ENCODE data around the gene CHN2. TPM values are rescaled to one million over a fixed set of nuclear protein-coding genes. Genes with fewer than 3 reads are reported as not detected.

The CHN2 gene
- total RNA-seq, 1 donor from 2014 or later = 14.2 TPM

DNA sequence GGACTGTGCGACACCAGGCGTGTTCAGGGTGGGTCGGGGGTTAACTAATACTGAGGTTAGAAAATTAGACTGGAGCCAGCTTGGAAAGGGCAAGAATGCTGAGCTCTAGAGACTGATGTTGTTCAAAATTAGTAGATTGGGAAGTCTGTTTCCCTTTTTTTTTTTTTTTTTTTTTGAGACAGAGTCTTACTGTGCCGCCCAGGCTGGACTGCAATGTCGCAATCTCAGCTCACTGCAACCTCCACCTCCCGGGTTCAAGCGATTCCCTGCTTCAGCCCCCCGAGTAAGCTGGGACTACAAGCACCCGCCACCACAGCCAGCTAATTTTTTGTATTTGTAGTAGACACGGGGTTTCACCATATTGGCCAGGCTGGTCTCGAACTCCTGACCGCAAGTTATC lies 45.5 kb upstream of the CHN2 start:
- Histone ChIP-seq H3K27me3 (ENCODE audit: low read depth) (peaks cover 12% of the 10 kb centered on the region), H3K27ac (no peak overlapping the region), H3K4me3 (no peak overlapping the region), H3K9me3 (no peaks in the 10 kb centered on the region), H3K4me1 (peaks cover 11% of the 10 kb centered on the region), H3K36me3 (no peaks in the 10 kb centered on the region)
- no peak for DNase-seq
- no peak for ATAC-seq
- TF ChIP-seq, protein P1, sequence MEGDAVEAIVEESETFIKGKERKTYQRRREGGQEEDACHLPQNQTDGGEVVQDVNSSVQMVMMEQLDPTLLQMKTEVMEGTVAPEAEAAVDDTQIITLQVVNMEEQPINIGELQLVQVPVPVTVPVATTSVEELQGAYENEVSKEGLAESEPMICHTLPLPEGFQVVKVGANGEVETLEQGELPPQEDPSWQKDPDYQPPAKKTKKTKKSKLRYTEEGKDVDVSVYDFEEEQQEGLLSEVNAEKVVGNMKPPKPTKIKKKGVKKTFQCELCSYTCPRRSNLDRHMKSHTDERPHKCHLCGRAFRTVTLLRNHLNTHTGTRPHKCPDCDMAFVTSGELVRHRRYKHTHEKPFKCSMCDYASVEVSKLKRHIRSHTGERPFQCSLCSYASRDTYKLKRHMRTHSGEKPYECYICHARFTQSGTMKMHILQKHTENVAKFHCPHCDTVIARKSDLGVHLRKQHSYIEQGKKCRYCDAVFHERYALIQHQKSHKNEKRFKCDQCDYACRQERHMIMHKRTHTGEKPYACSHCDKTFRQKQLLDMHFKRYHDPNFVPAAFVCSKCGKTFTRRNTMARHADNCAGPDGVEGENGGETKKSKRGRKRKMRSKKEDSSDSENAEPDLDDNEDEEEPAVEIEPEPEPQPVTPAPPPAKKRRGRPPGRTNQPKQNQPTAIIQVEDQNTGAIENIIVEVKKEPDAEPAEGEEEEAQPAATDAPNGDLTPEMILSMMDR (IDR thresholded peaks at IDR 0.05) = no peak
- intact Hi-C loops (cut with DNase I) = no loop called here

DNA sequence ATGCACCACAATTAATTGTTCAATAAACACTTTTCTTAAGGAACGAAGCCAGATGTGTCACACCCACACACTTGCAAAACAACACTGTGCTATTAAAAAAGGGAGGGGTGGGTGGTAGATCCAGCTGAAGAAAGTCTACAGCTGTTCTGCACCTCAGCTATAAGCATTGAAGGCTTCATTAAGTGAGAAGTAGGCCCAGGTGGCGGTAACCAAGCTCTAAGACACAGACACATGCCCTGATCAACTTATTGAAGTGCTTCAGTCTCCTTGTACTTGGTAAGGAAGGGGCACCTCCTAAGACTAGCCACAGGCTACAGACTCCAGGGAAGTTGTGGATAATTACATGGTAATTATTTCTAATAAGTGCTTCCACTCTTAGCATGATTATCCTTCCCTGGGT lies 43.7 kb upstream of the CHN2 start:
- peaks cover 5% of the 10 kb centered on the region for H3K27me3 ChIP-seq (ENCODE audit: low read depth)
- TF ChIP-seq, protein P1 (IDR thresholded peaks at IDR 0.05) = no peak
- DNase-seq = no peak
- no peak for ATAC-seq
- intact Hi-C loops (cut with DNase I) = no loop called here
- H3K27ac ChIP-seq = no peak overlapping the region
- peaks cover 11% of the 10 kb centered on the region for H3K4me1 ChIP-seq
- H3K9me3 ChIP-seq = no peaks in the 10 kb centered on the region
- H3K4me3 ChIP-seq = no peak overlapping the region
- H3K36me3 ChIP-seq = no peaks in the 10 kb centered on the region

DNA sequence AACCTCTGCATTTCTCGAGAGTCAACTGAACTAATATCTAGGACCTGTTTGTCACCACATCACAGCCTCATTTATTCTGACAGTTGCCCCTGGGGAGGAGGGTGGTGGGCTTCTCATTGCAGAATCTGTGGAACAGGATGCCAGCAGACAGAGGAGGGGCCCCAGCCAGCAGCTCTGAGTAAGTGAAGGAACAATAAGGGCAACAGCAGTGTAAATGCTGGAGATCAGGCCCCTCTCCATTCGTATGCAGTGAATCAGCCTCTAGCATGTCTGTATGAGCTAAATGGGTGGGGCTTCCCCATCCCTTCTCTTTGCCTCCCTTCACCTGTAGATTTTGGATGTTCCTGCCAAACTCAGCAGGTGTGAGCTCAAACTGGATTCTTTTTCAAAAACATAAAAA lies 40.5 kb upstream of the CHN2 start:
- Histone ChIP-seq H3K9me3 (no peaks in the 10 kb centered on the region), H3K36me3 (no peaks in the 10 kb centered on the region), H3K27ac (no peak overlapping the region), H3K4me1 (no peaks in the 10 kb centered on the region), H3K4me3 (no peak overlapping the region), H3K27me3 (ENCODE audit: low read depth) (no peaks in the 10 kb centered on the region)
- intact Hi-C loops (cut with DNase I) = no loop called here
- DNase-seq (no peak), ATAC-seq (no peak)
- TF ChIP-seq, protein P1 (IDR thresholded peaks at IDR 0.05) = no peak

DNA sequence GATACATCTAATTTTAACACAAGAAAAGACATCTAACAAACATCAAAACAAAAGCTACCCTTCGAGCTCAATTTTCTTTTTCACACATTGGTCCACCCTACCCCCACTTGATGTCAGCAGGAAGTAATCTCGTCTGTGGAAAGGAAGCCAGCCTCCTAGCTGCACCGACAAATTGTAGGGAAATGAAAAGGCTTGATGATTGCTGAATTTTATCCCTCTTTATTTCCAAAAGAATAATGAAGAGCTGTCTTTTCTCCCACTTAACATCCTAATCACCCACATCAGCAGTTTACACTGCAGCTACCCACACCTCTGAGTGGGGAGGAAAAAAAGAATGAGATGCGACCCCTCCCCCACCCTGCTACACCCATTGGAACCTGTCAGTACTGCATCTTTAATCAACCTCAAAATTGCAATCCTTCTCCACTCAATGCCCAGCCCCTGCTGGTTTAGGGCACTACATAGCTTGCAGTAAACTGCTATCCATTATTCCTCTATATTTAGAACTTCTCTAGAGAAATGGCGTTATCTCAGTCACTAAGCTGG lies 37.6 kb upstream of the CHN2 start:
- no peaks in the 10 kb centered on the region for H3K9me3 ChIP-seq
- ATAC-seq (no peak), DNase-seq (no peak)
- intact Hi-C loops (cut with DNase I) = no loop called here
- H3K4me3 ChIP-seq = no peak overlapping the region
- no peaks in the 10 kb centered on the region for H3K36me3 ChIP-seq
- H3K4me1 ChIP-seq = no peaks in the 10 kb centered on the region
- TF ChIP-seq, protein P1 (IDR thresholded peaks at IDR 0.05) = no peak
- H3K27ac ChIP-seq = no peak overlapping the region
- H3K27me3 ChIP-seq (ENCODE audit: low read depth) = no peaks in the 10 kb centered on the region

DNA sequence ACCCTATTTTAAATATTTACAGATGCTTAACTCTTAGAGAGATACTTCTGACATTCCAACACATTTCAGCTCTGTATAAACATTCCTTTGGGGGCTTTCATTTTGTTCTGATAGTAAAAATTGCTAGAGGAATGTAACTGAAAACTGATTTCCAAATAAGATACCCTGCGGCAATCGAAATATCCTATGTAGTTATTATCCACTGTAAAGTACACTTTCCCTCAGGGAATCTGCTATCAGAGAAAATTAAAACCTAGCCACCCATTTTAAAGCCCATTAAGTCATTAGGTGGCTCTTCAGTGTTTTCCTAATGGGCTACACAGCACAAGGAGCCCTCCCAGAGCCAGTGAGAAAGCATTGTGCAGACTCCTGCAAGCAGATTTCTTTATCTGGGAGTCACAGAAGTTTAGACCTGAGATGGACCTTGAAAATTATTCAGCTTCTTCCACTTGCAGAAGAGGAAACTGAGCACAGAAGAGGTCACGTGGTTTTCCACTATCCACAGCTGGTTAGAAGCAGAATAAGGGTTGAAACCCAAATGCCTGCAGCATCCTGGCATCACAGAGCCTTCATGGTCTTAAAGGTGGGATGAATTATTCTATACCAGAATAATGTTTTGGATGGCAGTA lies 35.7 kb upstream of the CHN2 start:
- no peak for DNase-seq
- TF ChIP-seq, protein P1 (IDR thresholded peaks at IDR 0.05) = no peak
- no peaks in the 10 kb centered on the region for H3K36me3 ChIP-seq
- intact Hi-C loops (cut with DNase I) = no loop called here
- H3K27ac ChIP-seq = no peak overlapping the region
- H3K4me1 ChIP-seq = no peaks in the 10 kb centered on the region
- no peaks in the 10 kb centered on the region for H3K27me3 ChIP-seq (ENCODE audit: low read depth)
- no peak overlapping the region for H3K4me3 ChIP-seq
- no peaks in the 10 kb centered on the region for H3K9me3 ChIP-seq
- ATAC-seq = no peak
